NCI-H1092 (cell line): ENCODE results near the gene HDGF.
A peak's percentile ranks its signal among the peaks of the same experiment; 100 is the strongest.
"Not testable (repeated sequence)": the region's sequence is repeated elsewhere in the genome, so short reads cannot be mapped to it uniquely, and the experiment has no call there.

Experiments
- DNase-seq: peaks from one replicate; lab custom pipeline; 2025; lab: John Stamatoyannopoulos, UW

The HDGF gene

DNA sequence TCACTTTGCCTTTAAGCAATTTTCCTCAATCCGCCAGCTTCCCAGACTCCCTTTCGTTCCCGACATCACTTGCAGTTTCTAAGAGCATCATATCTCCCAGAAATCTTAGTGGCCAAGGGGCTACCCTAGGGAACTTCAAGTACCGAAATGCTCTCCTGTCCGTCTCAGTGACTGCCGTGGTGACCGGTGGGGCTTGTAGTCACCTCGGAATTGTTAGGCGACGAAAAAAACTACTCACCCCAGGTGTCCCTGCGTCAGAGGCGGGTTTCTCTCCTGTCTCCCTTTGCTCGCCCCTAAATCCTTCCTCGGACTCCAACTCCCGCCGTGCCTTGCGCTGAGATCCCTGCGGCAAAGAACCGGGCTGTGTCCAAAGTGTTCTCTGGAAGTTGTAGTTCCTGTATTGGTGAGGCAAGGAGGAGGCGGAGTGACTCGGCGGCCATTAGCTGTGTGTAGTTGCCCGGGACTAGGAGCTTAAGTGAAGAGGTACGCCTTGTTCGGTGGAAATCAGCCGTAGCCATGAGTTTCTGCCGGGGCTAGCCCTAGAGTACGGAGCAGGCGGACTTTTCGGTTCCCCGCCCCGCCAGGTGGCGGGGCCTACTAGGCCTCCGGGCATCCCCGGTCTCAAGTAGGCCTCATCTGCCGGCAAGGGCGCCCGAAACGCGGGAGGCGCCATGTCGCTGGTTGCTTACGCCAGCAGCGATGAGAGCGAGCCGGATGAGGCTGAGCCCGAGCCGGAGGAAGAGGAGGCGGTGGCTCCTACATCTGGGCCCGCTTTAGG, 15.8 kb upstream of the HDGF start, which contains the start of gene PRCC:
PRCC (plus strand) TSS at position 435 of the 778 bp plus-strand sequence; CDS start at position 672, 237 bp downstream.
- peak; percentile 100 for DNase-seq

GRCh38 chr1:156766298-156767100, 15.0 kb upstream of the HDGF start:
- DNase-seq: no peak

- no peak for DNase-seq
Measured at GRCh38 chr1:156765666-156766065, 14.2 kb upstream of the HDGF start.

GRCh38 chr1:156765136-156765535, 13.7 kb upstream of the HDGF start:
- not testable (repeated sequence) for DNase-seq

DNA sequence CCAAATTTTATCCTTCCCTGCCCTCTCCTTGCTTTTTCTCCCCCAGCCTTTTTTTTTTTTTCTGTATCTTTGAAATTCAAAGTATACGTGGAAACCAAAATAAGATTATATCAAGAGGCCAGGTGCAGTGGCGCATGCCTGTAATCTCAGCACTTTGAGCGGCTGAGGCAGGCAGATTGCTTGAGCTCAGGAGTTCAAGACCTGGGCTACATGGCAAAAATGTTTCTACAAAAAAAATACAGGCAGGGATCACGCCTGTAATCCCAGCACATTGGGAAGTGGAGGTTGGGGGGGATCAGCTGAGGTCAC, 9.3 kb upstream of the HDGF start:
- no peak for DNase-seq

GRCh38 chr1:156760092-156760795, 8.8 kb upstream of the HDGF start:
- DNase-seq: no peak

DNA sequence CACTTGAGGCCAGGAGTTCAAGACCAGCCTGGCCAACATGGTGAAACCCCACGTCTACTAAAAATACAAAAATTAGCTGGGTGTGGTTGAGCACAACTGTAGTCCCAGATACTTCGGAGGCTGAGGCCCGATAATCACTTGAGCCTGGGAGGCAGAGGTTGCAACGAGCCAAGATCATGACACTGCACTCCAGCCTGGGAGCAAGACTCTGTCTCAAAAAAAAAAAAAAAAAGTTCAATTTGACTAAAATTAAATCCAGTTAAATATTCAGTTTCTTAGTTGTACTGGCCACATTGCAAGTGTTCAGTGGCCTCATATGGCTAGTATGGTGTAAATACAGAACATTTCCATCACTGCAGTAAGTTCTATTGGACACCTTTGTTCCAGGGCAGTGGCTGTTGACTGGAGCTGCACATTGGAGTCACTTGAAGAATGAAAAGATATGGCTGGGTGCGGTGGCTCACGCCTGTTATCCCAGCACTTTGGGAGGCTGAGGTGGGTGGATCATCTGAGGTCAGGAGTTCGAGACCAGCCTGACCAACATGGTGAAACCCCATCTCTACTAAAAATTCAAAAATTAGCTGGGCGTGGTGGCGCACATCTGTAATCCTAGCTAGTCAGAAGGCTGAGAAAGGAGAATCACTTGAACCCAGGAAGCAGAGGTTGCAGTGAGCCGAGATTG, 6.2 kb upstream of the HDGF start:
- not testable (repeated sequence) for DNase-seq

DNA sequence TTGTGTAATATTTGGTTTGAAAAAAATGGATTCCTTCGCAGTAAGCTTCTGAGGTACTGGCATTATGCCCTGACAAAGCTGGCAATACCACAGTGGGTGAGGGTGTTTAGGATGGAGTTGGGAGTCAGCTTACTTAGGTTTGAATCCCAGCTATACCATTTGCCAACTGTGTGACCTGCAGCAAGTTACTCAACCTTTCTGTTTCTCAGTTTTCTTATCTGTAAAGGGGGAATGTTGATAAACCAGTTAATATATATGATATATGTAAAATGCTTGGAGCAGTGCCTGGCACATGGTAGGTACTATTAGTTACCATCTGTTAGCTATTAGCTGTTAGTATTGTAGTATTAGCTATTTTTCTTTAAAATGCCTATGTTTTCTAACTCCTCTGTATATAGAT, 4.9 kb upstream of the HDGF start:
- no peak for DNase-seq

DNA sequence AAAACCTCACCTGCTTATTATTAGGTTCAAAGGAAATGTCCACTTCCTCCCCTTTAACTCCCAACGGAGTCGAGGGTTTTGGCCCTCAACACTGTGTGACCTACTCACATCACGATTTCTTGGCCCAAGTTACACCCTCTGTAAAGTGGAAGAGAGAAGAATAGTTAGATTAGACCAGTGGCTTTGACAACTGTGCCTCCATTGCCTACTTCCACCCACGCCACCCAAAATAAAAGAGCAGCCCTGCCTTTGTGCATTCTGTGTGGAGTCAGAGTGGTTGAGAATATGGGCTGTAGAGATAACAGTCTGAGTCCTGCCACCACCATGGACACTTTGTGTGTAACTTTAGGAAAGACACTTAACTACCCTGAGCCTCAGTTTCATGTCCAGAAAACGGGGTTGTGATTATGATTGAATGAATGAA, 4.1 kb upstream of the HDGF start:
- no peak for DNase-seq

GRCh38 chr1:156754219-156754618, 2.7 kb upstream of the HDGF start:
- DNase-seq: no peak

DNA sequence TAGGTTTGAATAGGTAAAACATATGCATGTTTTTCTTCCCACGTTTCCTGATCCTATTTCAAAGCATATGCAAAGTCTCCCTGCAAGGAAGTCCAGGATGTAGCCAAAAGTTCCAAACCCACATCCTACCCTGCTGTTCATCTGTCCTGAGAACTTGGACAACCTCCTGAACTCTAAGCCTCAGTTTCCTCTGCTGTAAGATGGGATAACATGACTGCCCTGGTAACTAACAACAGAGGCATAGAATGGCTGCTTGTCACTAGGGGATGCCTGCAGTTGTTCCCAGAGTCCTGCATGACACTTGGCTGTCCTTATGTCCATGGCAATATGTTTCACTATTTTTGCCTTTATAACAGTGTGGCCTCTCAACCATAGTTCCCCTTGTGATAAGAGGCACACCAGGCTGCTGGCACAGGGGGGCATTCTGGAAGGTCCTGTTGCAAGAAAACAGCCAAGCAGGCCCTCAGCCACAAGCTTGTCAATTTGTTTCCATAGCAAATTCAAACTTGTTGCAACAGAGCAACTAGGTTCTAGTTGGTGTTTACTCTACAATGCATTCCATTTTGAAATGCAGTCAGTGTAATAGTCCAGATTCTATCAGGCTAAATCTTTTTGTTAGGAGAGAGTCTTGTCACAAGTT, 1.5 kb upstream of the HDGF start:
- no peak for DNase-seq

GRCh38 chr1:156751757-156752481, 444 bp upstream of the HDGF start:
- DNase-seq: peak; percentile 96

- DNase-seq: peak; percentile 45
Measured at GRCh38 chr1:156750711-156751450, 594 bp downstream of the HDGF start.

DNA sequence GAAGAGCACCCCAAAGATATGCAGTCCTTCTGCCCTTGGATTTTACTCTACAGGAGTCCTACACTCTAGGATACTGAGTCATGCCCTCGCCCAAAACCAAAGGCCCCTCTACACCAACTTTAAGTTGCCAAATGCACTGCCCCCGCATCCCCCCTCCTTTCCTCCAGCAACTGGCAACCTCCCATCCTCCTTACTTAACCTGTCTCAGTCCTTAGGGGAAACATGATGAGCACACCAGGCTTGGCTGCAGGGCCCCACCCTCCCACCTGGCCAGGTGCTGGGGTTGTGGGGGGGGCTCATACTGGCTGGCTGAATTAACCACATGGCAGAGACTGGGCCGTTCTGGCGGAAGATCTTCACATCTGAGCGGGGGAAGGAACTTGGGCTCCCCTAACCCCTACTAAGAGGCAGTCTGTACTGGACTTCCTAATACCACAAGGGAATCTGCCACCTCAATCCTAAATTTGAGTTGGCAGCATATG, 1.2 kb downstream of the HDGF start:
- DNase-seq: no peak

DNA sequence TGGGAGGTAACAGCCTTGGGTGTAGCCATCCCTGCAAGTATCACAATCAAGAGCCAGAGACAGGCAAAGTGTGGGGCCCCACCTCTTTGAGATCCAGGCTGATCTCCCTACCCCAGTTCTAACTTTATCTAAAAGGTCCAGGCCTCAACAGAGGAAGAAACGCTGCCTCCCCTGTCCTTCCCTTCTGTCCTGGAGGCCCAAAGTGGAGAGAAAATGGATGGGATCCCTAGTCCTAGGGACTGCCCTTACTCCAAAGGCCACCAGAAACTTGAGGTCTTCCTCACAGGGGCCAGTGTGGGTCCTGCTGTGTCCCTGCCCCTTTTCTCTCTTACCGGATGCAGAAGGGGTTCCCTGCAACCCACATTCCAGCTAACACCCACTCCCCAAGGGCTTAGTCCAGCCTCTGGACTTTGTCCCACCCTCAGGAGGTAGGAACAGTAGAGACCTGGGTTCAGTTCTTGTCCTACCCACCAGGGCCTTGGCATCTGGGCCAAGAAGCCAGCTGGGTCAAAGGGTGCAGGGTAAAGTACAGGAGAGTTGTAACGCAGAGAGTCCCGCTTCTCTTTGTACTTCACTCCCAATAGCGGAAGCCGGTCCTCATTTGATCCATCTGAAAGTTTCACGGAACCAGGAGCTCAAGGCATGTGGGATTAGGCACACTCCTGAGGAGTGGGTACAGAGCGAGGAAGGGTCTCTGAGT, 1.9 kb downstream of the HDGF start:
- no peak for DNase-seq

DNA sequence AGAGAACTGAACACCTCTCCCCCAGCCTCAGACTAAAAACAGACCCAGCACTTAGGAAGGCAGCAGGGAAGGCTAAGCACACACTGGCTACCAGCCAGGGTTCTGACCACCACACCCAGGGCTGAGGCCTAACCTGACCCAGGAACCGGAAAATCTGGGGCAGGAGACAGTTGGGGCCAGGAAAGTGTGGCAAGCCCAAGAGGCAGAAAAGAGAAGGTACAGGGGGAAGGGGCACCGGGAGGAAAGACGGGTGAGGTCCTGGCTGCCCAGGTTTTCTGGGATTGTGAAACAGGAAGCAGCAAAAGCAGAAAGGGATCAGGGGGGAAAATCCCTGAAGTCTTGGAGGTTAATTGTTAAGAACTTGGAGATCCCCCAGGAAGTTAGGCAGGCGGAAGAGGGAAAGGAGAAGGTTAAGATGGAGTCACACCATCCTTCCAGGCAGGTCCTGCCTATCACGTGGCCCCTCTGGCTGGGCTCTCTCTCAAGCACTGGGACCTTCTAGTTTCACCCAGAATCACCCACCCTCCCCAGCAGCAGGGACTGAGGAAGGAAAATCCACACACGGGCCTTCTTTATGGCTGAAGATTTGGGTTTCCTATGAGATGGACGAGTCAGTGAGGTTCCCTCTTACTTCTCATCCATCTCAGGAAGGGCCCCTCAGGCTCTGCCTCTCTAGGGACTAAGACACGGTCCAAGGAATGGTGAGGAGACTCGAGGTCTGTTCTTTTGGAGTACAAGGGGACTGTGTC, 2.6 kb downstream of the HDGF start:
- no peak for DNase-seq

GRCh38 chr1:156747742-156748669, 3.5 kb downstream of the HDGF start:
- no peak for DNase-seq
